Fibroblast of mammary gland (primary cell): ENCODE data around the gene FOXP4.

Experiments
- DNase-seq: peaks from one replicate; pipeline ENCODE4 v3.0.0-alpha.2; 2010; ENCODE audit warnings: low read depth
- H3K4me3 ChIP-seq: 2 replicates; pipeline ENCODE4 v1.5.1; 2011; ENCODE audit warnings: low read depth, mild to moderate bottlenecking, low read length, moderate library complexity; ENCODE audit not compliant: control insufficient read depth
- CTCF ChIP-seq: conservative IDR thresholded peaks from 2 replicates; pipeline ENCODE4 v1.5.1; 2011; ENCODE audit warnings: low read depth, low read length, inconsistent platforms; ENCODE audit not compliant: control insufficient read depth, insufficient read depth

FOXP4 gene

GRCh38 chr6:41576667-41577066 is 30.5 kb downstream of the FOXP4 start:
- no peak overlapping the region for H3K4me3 ChIP-seq
- no peak for TF ChIP-seq CTCF
- no peak for DNase-seq

DNA sequence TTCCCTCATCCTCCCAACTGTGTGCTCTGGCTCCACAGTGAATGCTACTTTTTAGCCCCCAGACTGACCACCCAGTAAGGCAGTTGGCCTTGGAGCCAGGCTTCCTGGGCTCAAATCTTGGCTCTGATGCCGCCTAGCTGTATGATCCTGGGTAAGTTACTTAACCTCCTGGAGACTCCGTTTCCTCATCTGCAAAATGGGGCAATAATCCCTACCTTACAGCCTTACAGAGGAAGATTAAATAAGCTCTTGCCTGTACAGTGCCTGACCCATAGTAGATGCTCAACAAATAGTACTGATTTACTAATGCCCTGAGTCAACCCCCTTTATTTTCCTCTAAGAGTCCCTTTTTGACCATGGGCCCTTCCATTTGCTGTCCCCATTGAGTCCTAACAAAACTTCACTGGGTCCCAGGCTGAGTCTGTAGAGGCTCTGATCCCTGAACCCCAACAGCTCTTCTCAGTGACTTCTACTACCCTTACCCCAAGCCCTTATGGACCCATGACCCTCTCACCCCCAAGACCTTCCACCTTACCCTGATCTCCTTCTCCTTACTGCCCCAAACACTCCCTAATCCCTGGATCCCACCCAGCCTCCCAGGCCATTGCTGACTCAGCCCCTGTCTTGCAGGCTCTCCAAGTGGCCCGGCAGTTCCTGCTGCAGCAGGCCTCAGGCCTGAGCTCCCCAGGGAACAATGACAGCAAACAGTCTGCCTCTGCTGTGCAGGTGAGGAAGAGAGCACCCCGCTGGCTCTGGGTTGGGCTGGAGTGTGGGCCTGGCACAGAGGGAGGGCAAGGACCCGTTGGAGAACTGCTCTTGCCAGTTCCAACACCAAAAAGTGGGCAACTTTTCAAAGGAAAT is 31.4 kb downstream of the FOXP4 start:
- no peak for TF ChIP-seq CTCF
- DNase-seq = peak; percentile 51
- H3K4me3 ChIP-seq = no peak overlapping the region

DNA sequence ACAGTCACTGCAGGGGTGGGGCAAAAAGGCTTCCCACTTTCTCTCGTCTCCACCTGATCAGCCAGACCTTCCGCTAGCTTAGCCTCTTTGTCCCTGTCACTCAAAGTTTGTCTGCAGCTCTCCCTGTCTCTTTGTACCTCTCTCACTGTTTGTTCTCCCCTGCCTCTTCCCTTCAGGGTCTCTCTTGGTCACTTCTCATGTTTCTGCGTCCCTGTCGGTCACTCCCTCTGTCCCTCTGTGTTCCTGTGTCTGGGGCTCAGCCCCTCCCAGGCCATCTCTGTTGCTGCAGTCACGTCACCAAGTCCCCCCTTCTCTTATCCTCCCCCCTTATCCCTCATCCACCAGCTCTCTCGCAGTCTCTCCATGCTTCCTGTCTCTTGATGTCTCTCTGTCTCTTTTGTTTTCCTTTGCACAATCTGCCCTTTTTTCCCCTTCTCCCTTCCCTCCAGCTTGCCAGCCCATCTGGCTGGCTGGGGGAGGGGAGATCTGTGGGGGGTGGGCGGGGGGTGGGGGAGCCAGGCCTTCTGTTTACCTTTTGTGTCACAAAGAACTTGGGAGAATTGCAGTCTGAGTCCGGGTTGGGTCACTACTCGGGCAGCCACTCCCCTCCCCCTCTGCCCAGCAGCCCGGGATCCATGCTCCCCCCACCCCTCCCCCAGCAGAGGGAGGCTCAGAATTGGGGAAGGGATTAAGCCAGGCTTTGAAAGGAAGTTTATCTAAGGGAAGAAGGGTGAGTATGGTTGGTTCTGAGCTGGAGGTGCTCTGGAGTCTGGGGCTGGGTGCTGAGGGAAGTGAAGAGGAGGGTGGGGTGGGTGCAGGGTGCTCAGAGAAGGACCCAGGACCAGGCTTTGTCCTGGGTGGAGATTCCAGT is 32.3 kb downstream of the FOXP4 start:
- DNase-seq = no peak
- no peak overlapping the region for H3K4me3 ChIP-seq

DNA sequence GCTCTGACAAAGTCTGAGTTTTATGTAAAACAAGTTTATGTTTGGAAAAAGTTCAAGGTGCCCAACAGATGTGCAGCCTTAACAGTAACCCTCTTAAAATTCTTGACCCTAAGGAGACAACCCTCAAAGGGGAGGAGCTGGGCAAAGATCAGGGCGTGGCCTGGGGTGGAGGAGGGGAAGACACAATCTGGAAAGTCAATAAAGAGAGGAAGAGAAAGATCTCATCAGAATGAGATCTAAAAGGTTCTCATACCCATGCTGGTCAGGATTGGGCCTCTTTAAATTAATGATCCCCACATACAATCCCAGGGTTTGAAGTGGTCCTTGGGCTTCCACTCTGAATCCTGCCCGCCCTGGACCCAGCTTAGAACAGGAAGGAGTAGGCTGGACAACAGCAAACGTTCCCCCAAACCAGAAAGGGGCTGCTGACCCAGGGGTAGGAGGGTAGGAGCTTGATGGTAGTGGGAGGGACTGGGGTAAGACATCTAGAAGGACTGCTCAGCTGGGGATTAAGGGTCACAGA is 33.0 kb downstream of the FOXP4 start:
- TF ChIP-seq CTCF = no peak
- no peak for DNase-seq
- no peak overlapping the region for H3K4me3 ChIP-seq

More for the DNA sequence above, 32.3 kb downstream of the FOXP4 start:
- no peak for TF ChIP-seq CTCF

DNA sequence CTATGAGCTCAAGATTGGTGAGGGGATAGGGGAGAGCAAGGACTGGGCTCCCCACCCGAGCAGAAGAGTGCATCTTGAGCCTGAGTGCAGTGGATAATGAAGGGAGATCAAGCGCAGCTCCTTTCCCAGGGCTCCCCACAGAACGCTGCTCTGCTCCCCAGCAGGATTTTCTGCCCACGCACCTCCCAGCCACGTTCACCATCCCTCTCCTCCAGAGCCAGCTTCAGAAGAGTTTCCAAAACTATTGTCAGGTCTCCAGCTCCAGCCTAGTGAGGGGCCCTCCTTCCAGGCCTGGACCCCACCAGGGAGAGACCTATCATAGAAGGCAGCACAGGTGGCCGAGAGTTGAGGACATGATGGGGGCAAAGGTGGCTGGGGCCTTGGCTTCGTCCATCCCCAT is 34.5 kb downstream of the FOXP4 start:
- H3K4me3 ChIP-seq = no peak overlapping the region
- no peak for DNase-seq
- TF ChIP-seq CTCF = no peak

DNA sequence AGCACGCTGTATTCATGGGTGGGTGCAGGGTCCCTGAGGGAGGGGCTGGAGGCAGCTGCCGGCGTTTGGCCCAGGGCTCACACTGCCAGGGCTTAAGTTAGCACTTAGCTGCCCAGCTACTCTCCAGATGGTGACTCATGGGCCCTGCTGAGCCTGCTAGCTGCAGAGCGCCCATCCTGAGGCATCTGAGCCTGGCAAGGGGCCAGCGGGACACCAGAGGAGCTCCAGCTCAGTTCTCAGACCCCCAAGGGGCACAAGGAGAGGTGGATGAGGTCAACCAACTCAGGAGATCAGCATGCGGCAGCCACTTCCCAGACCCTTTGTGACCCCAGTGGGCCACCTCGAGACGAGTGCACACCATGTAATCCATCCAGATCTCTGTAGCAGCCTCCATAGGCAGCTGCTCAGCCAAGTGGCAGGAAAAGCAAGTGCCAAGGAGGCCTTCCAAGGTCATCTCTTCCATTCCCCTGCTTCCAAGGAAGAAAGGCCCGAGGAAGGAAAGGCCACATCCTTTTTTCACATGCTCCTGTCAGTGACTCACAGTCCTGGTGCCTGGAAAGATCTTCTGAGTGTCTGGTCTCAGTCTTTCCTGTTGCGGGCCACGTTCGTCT is 35.3 kb downstream of the FOXP4 start:
- no peak for TF ChIP-seq CTCF
- H3K4me3 ChIP-seq = no peak overlapping the region
- peak; percentile 83 for DNase-seq
